Aorta (tissue), 5 donors: ENCODE data around the gene VN1R5. TPM values are rescaled to one million over a fixed set of nuclear protein-coding genes. Genes with fewer than 3 reads are reported as not detected.
"Not testable (repeated sequence)": the region's sequence is repeated elsewhere in the genome, so short reads cannot be mapped to it uniquely, and the experiment has no call there.

ENCODE experiments used
- ATAC-seq: fragments of 200-7000 bp; cut with Tn5 transposase; one replicate; pipeline ENCODE4 v1.9.1; 2022; ENCODE audit warnings: moderate library complexity; ENCODE audit not compliant: low FRiP score
- DNase-seq, 2 donors: peaks; one replicate each; pipeline ENCODE4 v3.0.0-alpha.2; 2020
- H3K27ac ChIP-seq, 2 donors: one replicate each; pipeline ENCODE4 v1.5.1; 2013; ENCODE audit warnings: low read length in 2 of 2, mild to moderate bottlenecking in 2 of 2, moderate library complexity in 2 of 2, control low read depth in 1 of 2, inconsistent platforms in 1 of 2, low read depth in 1 of 2
- H3K27me3 ChIP-seq, 2 donors: one replicate each; pipeline ENCODE4 v1.6.1; 2013; ENCODE audit warnings: control low read depth in 1 of 2, low read length in 1 of 2, mild to moderate bottlenecking in 1 of 2, moderate library complexity in 1 of 2; ENCODE audit not compliant: insufficient read depth in 2 of 2, control insufficient read depth in 1 of 2
- H3K36me3 ChIP-seq, 2 donors: one replicate each; pipeline ENCODE4 v1.6.1; 2013; ENCODE audit warnings: control low read depth in 1 of 2, low read length in 1 of 2, mild to moderate bottlenecking in 1 of 2; ENCODE audit not compliant: insufficient read depth in 2 of 2, control insufficient read depth in 1 of 2
- H3K4me1 ChIP-seq, 2 donors: one replicate each; pipeline ENCODE4 v1.6.1; 2013; ENCODE audit warnings: low read length in 2 of 2, control low read depth in 1 of 2, mild to moderate bottlenecking in 1 of 2, moderate library complexity in 1 of 2; ENCODE audit not compliant: insufficient read depth in 2 of 2, control insufficient read depth in 1 of 2
- H3K4me3 ChIP-seq, 2 donors: one replicate each; pipeline ENCODE4 v1.5.1; 2013; ENCODE audit warnings: low read length in 2 of 2, control low read depth in 1 of 2, mild to moderate bottlenecking in 1 of 2
- H3K9me3 ChIP-seq: one replicate; pipeline ENCODE4 v1.6.1; 2013; ENCODE audit warnings: mild to moderate bottlenecking, low read length; ENCODE audit not compliant: control insufficient read depth
- WGBS, 2 donors: extraction: QIAGEN DNeasy Blood & Tissue Kit; methylation state at CpG; one replicate each; pipeline ENCODE4 v1.1.7; 2013; 5-methylcytosine and 5-hydroxymethylcytosine counted together
- intact Hi-C, 2 donors: fragments of 100-400 bp; cut with DNase I; formaldehyde crosslinking; loops; one replicate each; pipeline versions ENCODE4 v1.14.2 to v1.15.0; 2022
- long read RNA-seq, 2 donors: library from polyadenylated mRNA; unstranded; transcript quantifications; one replicate each; pipeline ENCODE4 v2.0.0, GENCODE V29; 2020 to 2021
- polyA plus RNA-seq, 2 donors: library from polyadenylated mRNA; stranded (reverse); fragments of 200-250 nt; gene quantifications; one replicate each; pipeline ENCODE4 v1.2.3, GENCODE V29; 2013
- total RNA-seq, 2 donors: library from RNA; stranded (reverse); fragmentation: NEBNext Ultra II Directional; extraction: Animal tissue kit (Norgen Biotek cat#: 25700); gene quantifications; one replicate each; pipeline ENCODE4 v1.2.1, GENCODE V29; 2021
- donor health status: healthy with polysubstance abuse.
- donor health status: Bipolar disorder and iron deficiency.
- donor health status: DM: no; HTN: no; CAD: no.
- donor health status: DM: no; HTN: no; CAD: no.
- donor health status: DM: yes; HTN: yes; CAD: no.

VN1R5 gene
- total RNA-seq (not detected), polyA plus RNA-seq (not detected)
- long read RNA-seq, donor 1: 0 reads
- long read RNA-seq, donor 2: 0 reads

- H3K4me3 ChIP-seq, H3K27me3 ChIP-seq, H3K27ac ChIP-seq, ATAC-seq, DNase-seq, H3K4me1 ChIP-seq, intact Hi-C loops, H3K36me3 ChIP-seq, H3K9me3 ChIP-seq: not testable (repeated sequence)
- 78 to 91% methylated on average over 1 of the region's 1 CpG for WGBS, 2 donors
Measured at GRCh38 chr1:247255772-247256171, at the start of gene VN1R5. VN1R5 (plus strand) TSS chr1:247256072.

- DNase-seq (no peak), ATAC-seq (no peak)
- H3K36me3 ChIP-seq: no peaks in the 10 kb centered on the region
- 50 to 54% methylated on average over 2 of the region's 2 CpGs for WGBS, 2 donors
- no peaks in the 10 kb centered on the region for H3K27me3 ChIP-seq
- H3K4me1 ChIP-seq: peaks cover 0 to 4% of the 10 kb centered on the region in 2 donors
- intact Hi-C loops: no loop called here
- no peaks in the 10 kb centered on the region for H3K9me3 ChIP-seq
- peak overlapping the region in 1 of 2 donors; percentile 63 for H3K4me3 ChIP-seq
- H3K27ac ChIP-seq: no peak overlapping the region
Measured at GRCh38 chr1:247209396-247209795, 46.5 kb upstream of the VN1R5 start.

- peak overlapping the region; percentile 6 to 63 for H3K4me3 ChIP-seq
- 1 to 4% methylated on average over 5 of the region's 5 CpGs for WGBS, 2 donors
- ATAC-seq (no peak), DNase-seq (no peak)
- H3K9me3 ChIP-seq: no peaks in the 10 kb centered on the region
- no peaks in the 10 kb centered on the region for H3K27me3 ChIP-seq
- no peaks in the 10 kb centered on the region for H3K36me3 ChIP-seq
- peaks cover 0 to 4% of the 10 kb centered on the region in 2 donors for H3K4me1 ChIP-seq
- H3K27ac ChIP-seq: peak overlapping the region in 1 of 2 donors; percentile 65
- intact Hi-C loops: loop anchor here in 1 of 2 donors (5.0 kb wide), 1 partner anchor 122 kb away; the partner anchor contains the start of gene ZNF496
Measured at GRCh38 chr1:247210062-247210375, 45.9 kb upstream of the VN1R5 start.

- Histone ChIP-seq H3K4me3 (peak overlapping the region; percentile 6 to 63), H3K36me3 (no peaks in the 10 kb centered on the region), H3K27ac (peak overlapping the region in 1 of 2 donors; percentile 65), H3K9me3 (no peaks in the 10 kb centered on the region), H3K27me3 (no peaks in the 10 kb centered on the region), H3K4me1 (peaks cover 0 to 4% of the 10 kb centered on the region in 2 donors)
- peak; percentile 100 for ATAC-seq
- peak; percentile 99 for DNase-seq
- intact Hi-C loops: loop anchor here in 1 of 2 donors (5.0 kb wide), 1 partner anchor 122 kb away; the partner anchor contains the start of gene ZNF496
- WGBS, 2 donors: 0 to 1% methylated on average over 42 to 49 of the region's 49 CpGs
Measured at GRCh38 chr1:247210376-247211117, 45.3 kb upstream of the VN1R5 start.

GRCh38 chr1:247211339-247211738 is 44.5 kb upstream of the VN1R5 start:
- WGBS, 2 donors: 67 to 69% methylated on average over 7 of the region's 7 CpGs
- ATAC-seq: no peak
- no peaks in the 10 kb centered on the region for H3K27me3 ChIP-seq
- H3K36me3 ChIP-seq: no peaks in the 10 kb centered on the region
- no peak for DNase-seq
- no peaks in the 10 kb centered on the region for H3K9me3 ChIP-seq
- peaks cover 0 to 4% of the 10 kb centered on the region in 2 donors for H3K4me1 ChIP-seq
- no peak overlapping the region for H3K27ac ChIP-seq
- no peak overlapping the region for H3K4me3 ChIP-seq
- intact Hi-C loops: loop anchor here in 1 of 2 donors (5.0 kb wide), 1 partner anchor 121 kb away; the partner anchor contains the start of gene ZNF496

- no peak overlapping the region for H3K4me3 ChIP-seq
Measured at GRCh38 chr1:247212012-247212411, 43.9 kb upstream of the VN1R5 start.

GRCh38 chr1:247212627-247213617 is 43.0 kb upstream of the VN1R5 start:
- Histone ChIP-seq H3K36me3 (no peaks in the 10 kb centered on the region), H3K9me3 (no peaks in the 10 kb centered on the region), H3K4me3 (no peak overlapping the region), H3K4me1 (peaks cover 0 to 4% of the 10 kb centered on the region in 2 donors), H3K27me3 (no peaks in the 10 kb centered on the region), H3K27ac (no peak overlapping the region)
- ATAC-seq: no peak
- DNase-seq: no peak
- intact Hi-C loops: loop anchor here in 1 of 2 donors (5.0 kb wide), 1 partner anchor 119 kb away; the partner anchor contains the start of gene ZNF496
- 26 to 49% methylated on average over 1 of the region's 1 CpG for WGBS, 2 donors

More at GRCh38 chr1:247212012-247212411, 43.9 kb upstream of the VN1R5 start:
- no peaks in the 10 kb centered on the region for H3K27me3 ChIP-seq
- no peaks in the 10 kb centered on the region for H3K9me3 ChIP-seq
- H3K36me3 ChIP-seq: no peaks in the 10 kb centered on the region
- H3K4me1 ChIP-seq: peaks cover 0 to 4% of the 10 kb centered on the region in 2 donors
- 67 to 69% methylated on average over 5 of the region's 5 CpGs for WGBS, 2 donors
- ATAC-seq (no peak), DNase-seq (no peak)
- intact Hi-C loops: loop anchor here in 1 of 2 donors (5.0 kb wide), 1 partner anchor 120 kb away; the partner anchor contains the start of gene ZNF496
- no peak overlapping the region for H3K27ac ChIP-seq

GRCh38 chr1:247216261-247216660 is 39.6 kb upstream of the VN1R5 start:
- 57 to 59% methylated on average over 3 of the region's 3 CpGs for WGBS, 2 donors
- intact Hi-C loops: no loop called here
- no peak for DNase-seq

More at GRCh38 chr1:247216261-247216660, 39.6 kb upstream of the VN1R5 start:
- no peaks in the 10 kb centered on the region for H3K36me3 ChIP-seq
- ATAC-seq: no peak
- H3K27me3 ChIP-seq: no peaks in the 10 kb centered on the region
- no peaks in the 10 kb centered on the region for H3K4me1 ChIP-seq
- no peak overlapping the region for H3K4me3 ChIP-seq
- H3K27ac ChIP-seq: no peak overlapping the region
- H3K9me3 ChIP-seq: no peaks in the 10 kb centered on the region
